ENCODE data around the gene TNFSF8.

Gene TNFSF8

GRCh38 chr9:114935119-114935518 lies 4.7 kb upstream of the TNFSF8 start:
- no peak for DNase-seq

- peak in 1 of 2 experiments; percentile 51 for DNase-seq
Measured at GRCh38 chr9:114932502-114932901, 2.1 kb upstream of the TNFSF8 start.

GRCh38 chr9:114931407-114931806 lies 1.0 kb upstream of the TNFSF8 start:
- DNase-seq: no peak

- no peak for DNase-seq
Measured at GRCh38 chr9:114929201-114929600, 1.2 kb downstream of the TNFSF8 start.

- no peak for DNase-seq
Measured at GRCh38 chr9:114928671-114929070, 1.7 kb downstream of the TNFSF8 start.

GRCh38 chr9:114928136-114928535 lies 2.3 kb downstream of the TNFSF8 start:
- DNase-seq: peak in 1 of 2 experiments; percentile 13

- peak; percentile 66 to 83 for DNase-seq
Measured at GRCh38 chr9:114925672-114926071, 4.7 kb downstream of the TNFSF8 start.

GRCh38 chr9:114925039-114925438 lies 5.4 kb downstream of the TNFSF8 start:
- DNase-seq: no peak

GRCh38 chr9:114924327-114924726 lies 6.1 kb downstream of the TNFSF8 start:
- DNase-seq: no peak

GRCh38 chr9:114923918-114924317 lies 6.5 kb downstream of the TNFSF8 start:
- DNase-seq: no peak

- no peak for DNase-seq
Measured at GRCh38 chr9:114921171-114921570, 9.2 kb downstream of the TNFSF8 start.

GRCh38 chr9:114919611-114920010 lies 10.8 kb downstream of the TNFSF8 start:
- DNase-seq: peak; percentile 38 to 57

GRCh38 chr9:114916481-114916880 lies 13.9 kb downstream of the TNFSF8 start:
- peak; percentile 94 to 95 for DNase-seq

- no peak for DNase-seq
Measured at GRCh38 chr9:114914139-114914538, 16.3 kb downstream of the TNFSF8 start.

- DNase-seq: no peak
Measured at GRCh38 chr9:114913656-114914055, 16.7 kb downstream of the TNFSF8 start.

- DNase-seq: no peak
Measured at GRCh38 chr9:114913217-114913616, 17.2 kb downstream of the TNFSF8 start.

GRCh38 chr9:114911167-114911821 lies 19.1 kb downstream of the TNFSF8 start:
- DNase-seq: peak; percentile 39 to 71

GRCh38 chr9:114910541-114910940 lies 19.9 kb downstream of the TNFSF8 start:
- peak; percentile 32 to 43 for DNase-seq

- DNase-seq: peak; percentile 18 to 48
Measured at GRCh38 chr9:114909661-114910060, 20.7 kb downstream of the TNFSF8 start.

GRCh38 chr9:114908805-114909448 lies 21.5 kb downstream of the TNFSF8 start:
- no peak for DNase-seq

GRCh38 chr9:114908104-114908622 lies 22.2 kb downstream of the TNFSF8 start:
- peak; percentile 92 to 95 for DNase-seq

- peak; percentile 64 to 78 for DNase-seq
Measured at GRCh38 chr9:114906922-114907571, 23.3 kb downstream of the TNFSF8 start.

- DNase-seq: peak; percentile 84 to 91
Measured at GRCh38 chr9:114905170-114905940, 25.0 kb downstream of the TNFSF8 start.
